ENCODE data around the gene RUFY4. TPM values are rescaled to one million over a fixed set of nuclear protein-coding genes. Genes with fewer than 3 reads are reported as not detected.
"Not testable (repeated sequence)": the region's sequence is repeated elsewhere in the genome, so short reads cannot be mapped to it uniquely, and the experiment has no call there.

Gene RUFY4
- polyA plus RNA-seq, 2 of the 4 experiments (the other 2 are of a cell fraction) = 0.04 TPM; not detected in 1

DNA sequence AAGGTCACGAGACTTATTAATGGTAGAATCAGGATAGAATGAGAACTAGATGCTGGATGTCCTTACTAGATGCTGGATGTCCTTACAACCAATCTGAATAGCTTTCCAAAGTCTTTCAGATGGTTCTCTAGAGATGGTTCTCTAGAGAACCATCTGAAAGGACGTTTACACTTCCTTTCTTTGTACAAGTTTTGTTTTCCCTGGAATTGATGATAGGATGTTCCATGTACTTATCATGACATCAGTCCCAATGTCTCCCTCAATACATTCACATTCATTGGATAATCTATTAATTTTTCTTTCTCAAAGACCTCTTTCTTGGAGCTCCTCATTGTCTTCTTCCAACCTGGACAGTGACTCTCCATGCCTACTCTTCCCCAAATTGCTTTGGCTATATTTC, 28.2 kb upstream of the RUFY4 start:
- no peak for TF ChIP-seq HOXB13 (CRISPR knock-in tag; IDR thresholded peaks at IDR 0.05; ENCODE audit: low read depth)
- Histone ChIP-seq H3K4me2 (no peak overlapping the region), H3K9me3 (no peaks in the 10 kb centered on the region), H3K4me3 (no peak overlapping the region), H3K4me1 (no peaks in the 10 kb centered on the region), H3K27ac (no peak overlapping the region)
- 2% methylated on average over 2 of the region's 2 CpGs for WGBS (ENCODE audit: missing lambda C conversion rate)
- ChIA-PET POLR2A (no interaction called here), CTCF (interaction anchor here (1.6 to 12.5 kb wide), 3 partner anchors 28 to 256 kb away, joined by 4 to 122 read pairs (median 32); partner anchors contain the start of gene RUFY4)
- FAIRE-seq = no peak
- no peak for ATAC-seq
- DNase-seq (ENCODE audit: low read depth in 1 of 2, low spot score in 1 of 2) = no peak

DNA sequence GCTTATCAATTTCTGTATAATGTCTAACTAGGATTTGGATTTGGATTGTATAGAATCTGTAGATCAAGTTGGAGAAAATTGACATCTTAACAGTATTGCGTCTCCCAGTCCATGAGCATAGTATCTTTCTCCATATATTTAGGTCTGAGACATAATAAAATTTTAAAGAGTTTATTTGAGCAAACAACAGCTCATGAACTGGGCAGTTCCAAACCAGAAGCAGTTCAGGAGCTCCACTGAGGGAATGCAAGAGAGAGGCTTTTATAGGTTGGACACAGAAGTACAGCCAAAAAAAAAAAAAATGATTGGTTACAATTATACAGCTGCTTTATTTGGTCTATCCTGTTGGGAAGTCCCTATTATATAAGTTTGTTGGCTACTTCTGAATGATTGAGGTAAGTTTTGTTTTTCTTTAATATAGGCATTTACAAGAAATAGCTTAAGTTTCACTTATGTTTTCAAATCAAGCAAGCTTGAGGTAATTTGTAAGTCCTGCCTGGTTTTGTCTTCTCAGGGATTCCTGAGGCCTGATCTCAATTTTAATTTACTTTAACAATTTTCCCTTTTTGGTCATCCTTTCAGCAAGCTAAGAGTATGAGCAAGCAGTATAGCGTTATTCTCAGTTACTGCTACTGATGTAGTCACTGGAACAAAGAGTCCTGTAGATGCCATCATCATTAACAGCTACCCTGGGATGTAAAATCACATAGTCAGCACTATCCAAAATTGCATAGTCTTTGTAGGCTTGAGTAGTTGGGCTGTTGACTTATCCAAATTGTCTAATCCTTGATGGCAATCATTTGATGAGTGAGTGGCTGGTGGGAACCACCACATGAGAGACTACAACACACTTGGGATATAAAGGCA, 27.5 kb upstream of the RUFY4 start:
- ATAC-seq (no peak), FAIRE-seq (no peak), DNase-seq (ENCODE audit: low read depth in 1 of 2, low spot score in 1 of 2) (no peak)
- Histone ChIP-seq H3K9me3 (no peaks in the 10 kb centered on the region), H3K27ac (no peak overlapping the region), H3K4me1 (no peaks in the 10 kb centered on the region), H3K4me2 (no peak overlapping the region), H3K4me3 (no peak overlapping the region)
- CTCF ChIA-PET = interaction anchor here (0.8 to 12.5 kb wide), 5 partner anchors 27 to 256 kb away, joined by 3 to 122 read pairs (median 4); partner anchors contain the start of gene RUFY4
- TF ChIP-seq CHD4 (IDR thresholded peaks at IDR 0.05; ENCODE audit: borderline replicate concordance) (no peak), RNF2 (IDR thresholded peaks at IDR 0.05; ENCODE audit: borderline replicate concordance, low read depth) (no peak), MAFK (IDR thresholded peaks at IDR 0.05; ENCODE audit: partially characterized antibody) (peak; percentile 92)
- POLR2A ChIA-PET = no interaction called here
- WGBS (ENCODE audit: missing lambda C conversion rate) = 10% methylated on average over 2 of the region's 2 CpGs

DNA sequence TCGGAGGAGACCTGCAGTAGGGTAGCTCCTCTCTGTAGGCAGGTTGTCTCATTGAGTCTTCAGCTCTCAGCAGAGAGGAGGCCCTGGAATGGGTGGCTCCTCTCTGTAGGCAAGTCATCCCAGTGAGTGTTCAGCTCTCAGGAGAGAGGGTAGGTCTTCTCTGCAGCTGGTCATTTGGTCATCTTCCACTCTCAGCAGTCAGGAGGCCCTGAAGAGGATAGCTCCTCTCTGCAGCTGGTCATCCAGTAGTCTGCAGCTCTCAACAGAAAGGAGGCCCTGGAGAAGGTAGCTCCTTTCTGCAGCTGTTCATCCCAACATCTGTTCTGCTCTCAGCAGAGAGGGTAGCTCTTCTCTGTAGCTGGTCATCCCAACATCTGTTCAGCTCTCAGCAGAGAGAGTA, 26.0 kb upstream of the RUFY4 start:
- no peak for FAIRE-seq

DNA sequence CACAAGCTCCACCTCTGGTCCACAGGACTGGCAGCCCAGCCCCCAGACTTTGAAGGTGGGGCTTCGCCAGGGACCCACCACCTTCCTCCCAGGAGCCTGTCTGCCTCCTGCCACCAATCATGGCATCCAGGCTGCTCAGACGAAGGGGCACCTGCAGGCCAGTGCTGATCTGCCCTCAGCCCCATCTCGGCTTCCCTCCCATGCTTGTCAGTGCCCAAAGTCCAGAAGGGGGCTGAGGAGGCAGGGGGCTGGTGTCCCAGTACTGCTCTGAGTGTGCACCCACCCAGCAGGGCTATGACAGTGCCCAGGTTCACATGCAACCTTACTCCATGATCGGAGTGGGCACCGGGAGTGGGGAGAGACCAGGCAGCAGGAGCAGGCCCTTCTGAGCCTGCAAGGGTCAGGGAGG, 25.3 kb upstream of the RUFY4 start:
- Histone ChIP-seq H3K27ac (no peak overlapping the region), H3K9me3 (no peaks in the 10 kb centered on the region), H3K4me3 (no peak overlapping the region), H3K4me2 (no peak overlapping the region), H3K4me1 (no peaks in the 10 kb centered on the region)
- CTCF ChIA-PET = interaction anchor here (0.8 to 12.5 kb wide), 5 partner anchors 9 to 258 kb away, joined by 3 to 122 read pairs (median 4); no protein-coding TSS in a partner anchor
- FAIRE-seq (no peak), ATAC-seq (no peak; a peak in 1 of 6 replicates), DNase-seq (ENCODE audit: low read depth in 1 of 2, low spot score in 1 of 2) (no peak)
- POLR2A ChIA-PET = no interaction called here
- no peak for TF ChIP-seq NPAS2 (CRISPR knock-in tag; IDR thresholded peaks at IDR 0.05; ENCODE audit: borderline replicate concordance)
- TF ChIP-seq CEBPB (IDR thresholded peaks at IDR 0.05) = no peak
- TF ChIP-seq SMC3 (IDR thresholded peaks at IDR 0.05) = no peak
- no peak for TF ChIP-seq BHLHE40 (IDR thresholded peaks at IDR 0.05; ENCODE audit: low read depth, low read length)
- no peak for TF ChIP-seq HEYL (CRISPR knock-in tag; IDR thresholded peaks at IDR 0.05)
- TF ChIP-seq HOXB5 (CRISPR knock-in tag; IDR thresholded peaks at IDR 0.05) = no peak
- TF ChIP-seq, protein P1, sequence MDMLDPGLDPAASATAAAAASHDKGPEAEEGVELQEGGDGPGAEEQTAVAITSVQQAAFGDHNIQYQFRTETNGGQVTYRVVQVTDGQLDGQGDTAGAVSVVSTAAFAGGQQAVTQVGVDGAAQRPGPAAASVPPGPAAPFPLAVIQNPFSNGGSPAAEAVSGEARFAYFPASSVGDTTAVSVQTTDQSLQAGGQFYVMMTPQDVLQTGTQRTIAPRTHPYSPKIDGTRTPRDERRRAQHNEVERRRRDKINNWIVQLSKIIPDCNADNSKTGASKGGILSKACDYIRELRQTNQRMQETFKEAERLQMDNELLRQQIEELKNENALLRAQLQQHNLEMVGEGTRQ (IDR thresholded peaks at IDR 0.05) = no peak
- no peak for TF ChIP-seq EHF (CRISPR knock-in tag; IDR thresholded peaks at IDR 0.05)
- no peak for TF ChIP-seq NR3C1 (IDR thresholded peaks at IDR 0.05)
- TF ChIP-seq, protein P2, sequence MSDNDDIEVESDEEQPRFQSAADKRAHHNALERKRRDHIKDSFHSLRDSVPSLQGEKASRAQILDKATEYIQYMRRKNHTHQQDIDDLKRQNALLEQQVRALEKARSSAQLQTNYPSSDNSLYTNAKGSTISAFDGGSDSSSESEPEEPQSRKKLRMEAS (IDR thresholded peaks at IDR 0.05) = no peak
- TF ChIP-seq, protein P3, sequence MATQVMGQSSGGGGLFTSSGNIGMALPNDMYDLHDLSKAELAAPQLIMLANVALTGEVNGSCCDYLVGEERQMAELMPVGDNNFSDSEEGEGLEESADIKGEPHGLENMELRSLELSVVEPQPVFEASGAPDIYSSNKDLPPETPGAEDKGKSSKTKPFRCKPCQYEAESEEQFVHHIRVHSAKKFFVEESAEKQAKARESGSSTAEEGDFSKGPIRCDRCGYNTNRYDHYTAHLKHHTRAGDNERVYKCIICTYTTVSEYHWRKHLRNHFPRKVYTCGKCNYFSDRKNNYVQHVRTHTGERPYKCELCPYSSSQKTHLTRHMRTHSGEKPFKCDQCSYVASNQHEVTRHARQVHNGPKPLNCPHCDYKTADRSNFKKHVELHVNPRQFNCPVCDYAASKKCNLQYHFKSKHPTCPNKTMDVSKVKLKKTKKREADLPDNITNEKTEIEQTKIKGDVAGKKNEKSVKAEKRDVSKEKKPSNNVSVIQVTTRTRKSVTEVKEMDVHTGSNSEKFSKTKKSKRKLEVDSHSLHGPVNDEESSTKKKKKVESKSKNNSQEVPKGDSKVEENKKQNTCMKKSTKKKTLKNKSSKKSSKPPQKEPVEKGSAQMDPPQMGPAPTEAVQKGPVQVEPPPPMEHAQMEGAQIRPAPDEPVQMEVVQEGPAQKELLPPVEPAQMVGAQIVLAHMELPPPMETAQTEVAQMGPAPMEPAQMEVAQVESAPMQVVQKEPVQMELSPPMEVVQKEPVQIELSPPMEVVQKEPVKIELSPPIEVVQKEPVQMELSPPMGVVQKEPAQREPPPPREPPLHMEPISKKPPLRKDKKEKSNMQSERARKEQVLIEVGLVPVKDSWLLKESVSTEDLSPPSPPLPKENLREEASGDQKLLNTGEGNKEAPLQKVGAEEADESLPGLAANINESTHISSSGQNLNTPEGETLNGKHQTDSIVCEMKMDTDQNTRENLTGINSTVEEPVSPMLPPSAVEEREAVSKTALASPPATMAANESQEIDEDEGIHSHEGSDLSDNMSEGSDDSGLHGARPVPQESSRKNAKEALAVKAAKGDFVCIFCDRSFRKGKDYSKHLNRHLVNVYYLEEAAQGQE (IDR thresholded peaks at IDR 0.05) = no peak
- TF ChIP-seq, protein P4, sequence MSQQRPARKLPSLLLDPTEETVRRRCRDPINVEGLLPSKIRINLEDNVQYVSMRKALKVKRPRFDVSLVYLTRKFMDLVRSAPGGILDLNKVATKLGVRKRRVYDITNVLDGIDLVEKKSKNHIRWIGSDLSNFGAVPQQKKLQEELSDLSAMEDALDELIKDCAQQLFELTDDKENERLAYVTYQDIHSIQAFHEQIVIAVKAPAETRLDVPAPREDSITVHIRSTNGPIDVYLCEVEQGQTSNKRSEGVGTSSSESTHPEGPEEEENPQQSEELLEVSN (IDR thresholded peaks at IDR 0.05; ENCODE audit: borderline replicate concordance, low read depth) = no peak
- TF ChIP-seq TFCP2L1 (CRISPR knock-in tag; IDR thresholded peaks at IDR 0.05) = no peak
- no peak for TF ChIP-seq NFE2L2 (conservative IDR thresholded peaks at IDR 0.05; ENCODE audit: low read length)
- no peak for TF ChIP-seq FOSB (CRISPR knock-in tag; IDR thresholded peaks at IDR 0.05)
- WGBS (ENCODE audit: missing lambda C conversion rate) = 25% methylated on average over 4 of the region's 5 CpGs

More for the DNA sequence above, 26.0 kb upstream of the RUFY4 start:
- Histone ChIP-seq H3K4me3 (no peak overlapping the region), H3K9me3 (no peaks in the 10 kb centered on the region), H3K4me1 (no peaks in the 10 kb centered on the region), H3K27ac (no peak overlapping the region), H3K4me2 (no peak overlapping the region)
- ChIA-PET CTCF (interaction anchor here (0.8 to 12.5 kb wide), 5 partner anchors 8 to 258 kb away, joined by 3 to 122 read pairs (median 4); no protein-coding TSS in a partner anchor), POLR2A (no interaction called here)
- ATAC-seq (no peak), DNase-seq (ENCODE audit: low read depth in 1 of 2, low spot score in 1 of 2) (no peak)
- WGBS (ENCODE audit: missing lambda C conversion rate) = 0% methylated on average over 1 of the region's 1 CpG
- no peak for TF ChIP-seq NR3C1 (IDR thresholded peaks at IDR 0.05)

DNA sequence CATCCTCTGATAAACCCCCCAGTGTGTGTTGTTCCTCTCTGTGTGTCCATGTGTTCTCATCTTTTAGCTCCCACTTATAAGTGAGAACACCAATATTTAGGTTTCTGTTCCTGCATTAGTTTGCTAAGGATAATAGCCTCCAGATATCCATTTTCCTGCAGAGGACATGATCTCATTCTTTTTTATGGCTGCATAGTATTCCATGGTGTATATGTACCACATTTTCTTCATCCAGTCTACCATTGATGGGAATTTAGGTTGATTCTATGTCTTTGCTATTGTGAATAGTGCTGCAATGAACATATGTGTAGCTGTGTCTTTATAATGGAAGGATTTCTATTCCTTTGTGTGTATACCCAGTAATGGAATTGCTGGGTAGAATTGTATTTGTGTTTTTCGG, 24.5 kb upstream of the RUFY4 start:
- H3K27ac ChIP-seq; POLR2A ChIA-PET; H3K4me3 ChIP-seq; FAIRE-seq; ATAC-seq; H3K4me1 ChIP-seq; DNase-seq (ENCODE audit: low read depth in 1 of 2, low spot score in 1 of 2); H3K4me2 ChIP-seq; H3K9me3 ChIP-seq: not testable (repeated sequence)
- CTCF ChIA-PET = interaction anchor here (2.2 to 4.3 kb wide), 3 partner anchors 256 to 259 kb away, joined by 8 to 32 read pairs (median 12); no protein-coding TSS in a partner anchor
- 60% methylated on average over 1 of the region's 1 CpG for WGBS (ENCODE audit: missing lambda C conversion rate)

Measured in A549 (cell line).